ENCODE measurements around the gene TRAPPC2L. TPM values are rescaled to one million over a fixed set of nuclear protein-coding genes. Genes with fewer than 3 reads are reported as not detected.

The TRAPPC2L gene
- total RNA-seq, 4 donors from 2014 or later: 30.9 to 49.4 (median 35.4) TPM

DNA sequence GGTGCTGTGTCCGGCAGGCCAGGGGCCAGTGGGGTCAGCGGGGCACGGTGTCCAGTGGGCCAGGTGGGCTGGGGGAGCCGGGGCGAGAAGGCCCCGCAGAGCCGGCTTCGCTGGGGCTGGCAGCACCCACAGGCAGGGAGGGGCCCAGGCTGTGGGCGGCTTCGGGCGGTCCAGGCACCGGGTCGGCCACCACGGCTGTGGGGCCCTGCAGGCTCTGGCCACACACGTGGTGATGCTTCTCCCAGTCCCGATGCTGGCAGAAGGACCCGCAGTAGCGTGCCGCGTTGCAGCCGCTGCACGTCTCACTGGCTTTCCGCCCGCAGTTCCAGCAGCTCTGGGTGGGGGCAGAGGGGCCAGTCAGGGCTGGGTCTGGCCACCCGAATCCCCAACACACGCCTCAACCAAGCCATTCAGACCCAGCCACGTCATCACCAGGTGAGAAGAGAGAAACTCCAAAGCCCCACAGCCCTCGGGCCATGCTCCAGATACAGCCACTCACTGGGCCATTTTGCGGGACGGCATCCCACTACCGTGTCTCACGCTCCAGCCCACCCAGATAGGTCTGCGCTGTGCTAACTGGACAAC lies 20.1 kb downstream of the TRAPPC2L start:
- TF ChIP-seq, protein P1, sequence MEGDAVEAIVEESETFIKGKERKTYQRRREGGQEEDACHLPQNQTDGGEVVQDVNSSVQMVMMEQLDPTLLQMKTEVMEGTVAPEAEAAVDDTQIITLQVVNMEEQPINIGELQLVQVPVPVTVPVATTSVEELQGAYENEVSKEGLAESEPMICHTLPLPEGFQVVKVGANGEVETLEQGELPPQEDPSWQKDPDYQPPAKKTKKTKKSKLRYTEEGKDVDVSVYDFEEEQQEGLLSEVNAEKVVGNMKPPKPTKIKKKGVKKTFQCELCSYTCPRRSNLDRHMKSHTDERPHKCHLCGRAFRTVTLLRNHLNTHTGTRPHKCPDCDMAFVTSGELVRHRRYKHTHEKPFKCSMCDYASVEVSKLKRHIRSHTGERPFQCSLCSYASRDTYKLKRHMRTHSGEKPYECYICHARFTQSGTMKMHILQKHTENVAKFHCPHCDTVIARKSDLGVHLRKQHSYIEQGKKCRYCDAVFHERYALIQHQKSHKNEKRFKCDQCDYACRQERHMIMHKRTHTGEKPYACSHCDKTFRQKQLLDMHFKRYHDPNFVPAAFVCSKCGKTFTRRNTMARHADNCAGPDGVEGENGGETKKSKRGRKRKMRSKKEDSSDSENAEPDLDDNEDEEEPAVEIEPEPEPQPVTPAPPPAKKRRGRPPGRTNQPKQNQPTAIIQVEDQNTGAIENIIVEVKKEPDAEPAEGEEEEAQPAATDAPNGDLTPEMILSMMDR (IDR thresholded peaks at IDR 0.05; ENCODE audit: low read depth): no peak

DNA sequence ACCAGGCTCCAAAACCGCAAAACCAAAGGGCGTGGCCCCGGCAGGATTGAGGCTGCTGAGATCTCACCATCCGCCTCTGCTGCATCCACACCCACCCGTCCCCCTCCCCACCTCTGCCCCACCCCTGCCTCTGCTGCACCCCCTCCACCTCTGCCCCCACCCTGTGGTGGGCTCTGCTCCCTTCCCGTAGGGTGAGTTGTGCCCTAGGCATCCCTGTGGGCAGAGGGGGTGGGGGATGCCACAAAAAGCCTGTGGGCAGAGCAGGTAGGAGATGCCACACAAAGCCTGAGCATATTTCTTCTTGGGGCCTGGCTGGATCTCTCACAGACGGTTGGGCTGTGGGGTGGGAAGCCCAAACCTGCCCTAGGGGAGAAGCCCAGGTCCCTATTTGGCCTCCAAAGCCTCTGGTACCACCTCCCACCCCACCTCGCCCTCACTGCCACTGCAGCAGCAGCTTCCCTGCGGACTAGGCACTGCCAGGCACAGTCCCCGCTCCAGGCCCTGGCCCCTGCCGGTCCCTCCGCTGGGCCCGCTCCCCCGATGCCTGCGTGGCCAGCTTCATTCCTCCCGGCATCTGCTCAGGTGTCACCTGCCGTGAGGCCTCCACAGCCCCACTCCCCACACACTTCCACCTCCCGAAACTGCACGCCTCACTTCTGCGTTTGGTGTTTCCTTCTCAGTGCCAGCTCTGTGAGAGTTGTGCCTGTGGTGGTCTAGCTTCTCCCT lies 20.8 kb downstream of the TRAPPC2L start:
- TF ChIP-seq, protein P1 (IDR thresholded peaks at IDR 0.05; ENCODE audit: low read depth): no peak

DNA sequence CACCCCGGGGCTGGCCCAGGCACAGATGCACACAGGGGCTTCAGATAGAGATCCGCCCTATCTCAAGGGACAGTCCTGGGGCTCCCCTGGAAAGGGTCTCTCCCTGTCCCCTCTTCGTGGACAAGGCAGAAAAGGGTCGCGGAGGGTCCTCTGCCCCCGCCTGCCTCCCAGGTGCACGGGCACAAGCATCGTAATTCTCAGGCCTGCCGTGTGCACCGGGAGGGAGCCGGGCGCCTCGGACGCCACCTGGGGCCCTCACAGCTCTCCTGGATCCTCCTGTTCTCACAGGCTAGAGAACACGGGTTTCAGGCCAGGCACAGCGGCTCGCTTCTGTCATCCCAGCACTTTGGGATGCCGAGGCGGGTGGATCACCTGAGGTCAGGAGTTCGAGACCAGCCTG lies 21.4 kb downstream of the TRAPPC2L start:
- TF ChIP-seq, protein P1 (IDR thresholded peaks at IDR 0.05; ENCODE audit: low read depth): no peak

DNA sequence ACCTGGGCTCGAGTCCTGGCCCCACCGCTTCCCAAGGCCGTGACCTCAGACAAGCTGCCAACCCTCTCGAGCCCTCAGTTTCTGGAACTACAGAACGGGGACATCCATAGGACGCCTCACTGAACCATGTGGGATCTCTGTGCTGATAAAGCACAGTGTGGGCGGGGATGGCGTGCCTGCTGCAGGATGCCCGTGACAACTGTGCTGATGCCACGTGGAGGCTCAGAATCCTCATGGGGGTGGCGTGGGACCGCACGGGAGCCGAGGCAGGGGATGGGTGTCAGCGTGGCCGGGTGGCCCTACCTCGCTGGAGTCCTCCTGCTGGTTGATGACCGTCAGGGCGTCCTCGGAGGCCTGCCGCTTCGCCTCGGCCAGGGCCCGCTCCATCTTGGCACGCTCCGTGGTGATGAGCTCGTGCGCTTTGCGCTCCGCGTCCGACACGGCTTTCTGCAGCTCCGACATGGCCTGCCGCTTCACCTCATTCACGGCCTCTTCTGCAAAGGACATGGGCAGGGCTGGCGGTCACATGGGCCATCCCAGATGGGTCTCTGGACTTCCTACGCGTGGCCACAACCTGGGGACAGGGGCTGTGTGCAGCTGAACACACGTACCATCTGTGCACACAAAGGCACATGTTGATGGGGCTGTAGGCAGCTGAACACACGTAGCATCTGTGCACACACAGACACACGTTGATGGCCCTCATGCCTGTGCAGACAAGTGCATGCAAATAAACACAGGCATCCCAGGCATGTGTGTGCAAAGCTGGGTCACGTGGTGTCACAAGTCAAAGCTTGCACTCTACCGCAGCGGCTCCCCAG lies 22.2 kb downstream of the TRAPPC2L start:
- TF ChIP-seq, protein P1 (IDR thresholded peaks at IDR 0.05; ENCODE audit: low read depth): no peak

DNA sequence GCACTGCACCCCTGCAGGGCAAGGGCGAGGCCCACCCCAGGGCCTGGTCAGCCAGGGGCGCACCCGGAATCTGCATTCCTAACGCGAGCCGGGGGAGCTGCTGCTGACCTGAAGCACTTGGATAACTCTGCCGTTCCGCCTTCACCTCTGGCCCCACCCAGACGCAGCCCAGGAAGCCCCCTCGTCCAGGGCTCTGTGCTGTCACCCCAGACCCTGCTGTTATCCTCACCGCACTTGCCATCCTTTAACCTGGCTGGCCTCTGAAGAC lies 22.8 kb downstream of the TRAPPC2L start:
- TF ChIP-seq, protein P1 (IDR thresholded peaks at IDR 0.05; ENCODE audit: low read depth): no peak

DNA sequence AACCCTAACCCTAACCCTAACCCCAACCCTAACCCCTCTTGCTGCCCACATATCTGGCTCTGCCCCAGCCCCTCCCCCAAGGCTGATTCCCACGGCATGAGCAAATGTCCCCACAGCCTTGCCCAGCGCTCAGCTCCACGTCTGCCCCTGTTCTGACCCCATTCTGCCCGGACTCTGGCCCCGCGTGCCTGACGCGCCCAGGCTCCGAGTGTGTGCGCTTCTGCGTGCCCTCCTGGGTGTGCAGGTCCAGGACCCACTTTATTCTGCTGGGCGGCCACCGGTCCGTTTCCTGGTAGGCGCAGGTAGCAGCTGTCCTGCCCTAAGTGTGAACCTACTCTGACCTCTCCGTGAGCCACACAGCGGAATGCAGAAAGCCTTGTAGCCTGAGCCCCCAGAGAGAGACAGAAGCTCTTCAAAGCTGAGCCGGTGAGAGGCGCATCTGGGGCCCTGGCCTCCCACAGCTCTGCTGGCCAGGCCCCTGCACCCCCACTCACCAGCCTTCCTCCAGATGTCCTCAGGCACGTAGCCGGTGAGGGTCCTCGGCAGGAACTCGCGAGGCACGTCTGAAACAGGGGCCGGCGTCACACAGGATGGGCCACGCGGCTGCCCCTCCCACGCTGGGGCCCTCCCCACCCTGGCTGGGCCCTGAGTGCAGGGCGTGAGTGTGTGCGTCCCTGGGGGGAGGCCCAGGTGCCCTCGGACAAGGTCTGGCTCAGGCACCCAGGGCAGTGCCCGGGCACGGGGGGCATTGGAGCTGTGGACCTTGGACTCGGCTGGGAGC lies 23.5 kb downstream of the TRAPPC2L start:
- TF ChIP-seq, protein P1 (IDR thresholded peaks at IDR 0.05; ENCODE audit: low read depth): no peak

Data from subcutaneous adipose tissue (tissue), 4 donors.